MM.1S (cell line): ENCODE data around the gene ZC3H7B.

Experiments used
- DNase-seq: peaks from one replicate; pipeline ENCODE4 v3.0.0-alpha.2; 2015
- H2AFZ ChIP-seq: fragments of 300-600 bp; sonication (generic); 2 replicates; pipeline ENCODE4 v1.6.0; 2016; ENCODE audit warnings: antibody characterized with exemption, low read length
- H3F3A ChIP-seq: fragments of 300-600 bp; sonication (generic); 2 replicates; pipeline ENCODE4 v1.6.1; 2016; ENCODE audit warnings: mild to moderate bottlenecking, antibody characterized with exemption, low read length, moderate library complexity, mixed read lengths; ENCODE audit not compliant: insufficient read depth
- H3K27ac ChIP-seq: fragments of 300-600 bp; sonication (generic); 2 replicates; pipeline ENCODE4 v1.5.1; 2016; ENCODE audit warnings: mild to moderate bottlenecking, low read length
- H3K27me3 ChIP-seq: fragments of 300-600 bp; sonication (generic); replicated peaks from 2 replicates; pipeline ENCODE4 v1.6.0; 2016; ENCODE audit warnings: low read length; ENCODE audit not compliant: insufficient read depth
- H3K36me3 ChIP-seq: fragments of 300-600 bp; sonication (generic); replicated peaks from 2 replicates; pipeline ENCODE4 v1.6.1; 2016; ENCODE audit warnings: mild to moderate bottlenecking, low read length, mixed read lengths; ENCODE audit not compliant: insufficient read depth
- H3K4me1 ChIP-seq: fragments of 300-600 bp; sonication (generic); 2 replicates; pipeline ENCODE4 v1.6.1; 2016; ENCODE audit warnings: low read length, mixed read lengths
- H3K4me2 ChIP-seq: fragments of 300-600 bp; sonication (generic); 2 replicates; pipeline ENCODE4 v1.6.0; 2016; ENCODE audit warnings: low read depth, low read length
- H3K4me3 ChIP-seq: fragments of 300-600 bp; sonication (generic); 2 replicates; pipeline ENCODE4 v1.5.1; 2016; ENCODE audit warnings: low read length, mixed read lengths
- H3K79me2 ChIP-seq: fragments of 300-600 bp; sonication (generic); 2 replicates; pipeline ENCODE4 v1.6.1; 2016; ENCODE audit warnings: mixed run types, low read length, mixed read lengths
- H3K9ac ChIP-seq: fragments of 300-600 bp; sonication (generic); 2 replicates; pipeline ENCODE4 v1.6.1; 2016; ENCODE audit warnings: low read length, mixed read lengths
- H3K9me2 ChIP-seq: fragments of 300-600 bp; sonication (generic); replicated peaks from 2 replicates; pipeline ENCODE4 v1.6.1; 2016; ENCODE audit warnings: mild to moderate bottlenecking, low read length, mixed read lengths; ENCODE audit not compliant: insufficient read depth
- H3K9me3 ChIP-seq: fragments of 300-600 bp; sonication (generic); replicated peaks from 2 replicates; pipeline ENCODE4 v1.6.1; 2016; ENCODE audit warnings: mild to moderate bottlenecking, low read length, mixed read lengths; ENCODE audit not compliant: insufficient read depth
- H4K20me1 ChIP-seq: fragments of 300-600 bp; sonication (generic); 2 replicates; pipeline ENCODE4 v1.6.1; 2016; ENCODE audit warnings: mild to moderate bottlenecking, low read length, moderate library complexity, mixed read lengths; ENCODE audit not compliant: insufficient read depth
- CTCF ChIP-seq: fragments of 300-600 bp; sonication (generic); IDR thresholded peaks from 2 replicates; pipeline ENCODE4 v1.5.1; 2016; ENCODE audit warnings: antibody characterized with exemption, low read length, mixed read lengths
- EZH2 ChIP-seq: fragments of 300-600 bp; sonication (generic); optimal IDR thresholded peaks from 2 replicates; pipeline ENCODE3; 2017; ENCODE audit warnings: low read depth, mild to moderate bottlenecking, antibody characterized with exemption, low read length, mixed read lengths
- EZH2phosphoT487 ChIP-seq: fragments of 300-600 bp; sonication (generic); IDR thresholded peaks from 2 replicates; pipeline ENCODE4 v1.6.1; 2018; ENCODE audit warnings: antibody characterized with exemption, low read length

Gene ZC3H7B

GRCh38 chr22:41381329-41382097 is 80.2 kb downstream of the ZC3H7B start, which contains the start of gene TEF:
Gene TEF, plus strand, starts transcription at chr22:41381942. Its CDS starts 103 bp downstream, at chr22:41382045.
- peak within 1 kb of the TSS; percentile 71 for H2AFZ ChIP-seq
- no peaks in the 10 kb centered on the region for H3K9me2 ChIP-seq
- peak within 1 kb of the TSS; percentile 76 for H3K4me2 ChIP-seq
- H3K9ac ChIP-seq = peak within 1 kb of the TSS; percentile 89
- H3K4me1 ChIP-seq = 0 out of 2 replicates have a peak, but pooled peaks cover 5% of the 10 kb centered on the region
- H3K27ac ChIP-seq = peak within 1 kb of the TSS; percentile 76; the same call in 1 of the 2 replicates
- no peaks in the 10 kb centered on the region for H4K20me1 ChIP-seq
- peak; percentile 99 for DNase-seq
- H3K27me3 ChIP-seq = peaks cover 7% of the 10 kb centered on the region; the same call in 1 of the 2 replicates
- no peaks in the 10 kb centered on the region for H3K36me3 ChIP-seq
- TF ChIP-seq EZH2phosphoT487 (no peak), EZH2 (no peak), CTCF (no peak)
- H3K9me3 ChIP-seq = no peaks in the 10 kb centered on the region
- no peaks in the 10 kb centered on the region for H3F3A ChIP-seq
- H3K79me2 ChIP-seq = no peaks in the 10 kb centered on the region
- H3K4me3 ChIP-seq = peak within 1 kb of the TSS; percentile 86

DNA sequence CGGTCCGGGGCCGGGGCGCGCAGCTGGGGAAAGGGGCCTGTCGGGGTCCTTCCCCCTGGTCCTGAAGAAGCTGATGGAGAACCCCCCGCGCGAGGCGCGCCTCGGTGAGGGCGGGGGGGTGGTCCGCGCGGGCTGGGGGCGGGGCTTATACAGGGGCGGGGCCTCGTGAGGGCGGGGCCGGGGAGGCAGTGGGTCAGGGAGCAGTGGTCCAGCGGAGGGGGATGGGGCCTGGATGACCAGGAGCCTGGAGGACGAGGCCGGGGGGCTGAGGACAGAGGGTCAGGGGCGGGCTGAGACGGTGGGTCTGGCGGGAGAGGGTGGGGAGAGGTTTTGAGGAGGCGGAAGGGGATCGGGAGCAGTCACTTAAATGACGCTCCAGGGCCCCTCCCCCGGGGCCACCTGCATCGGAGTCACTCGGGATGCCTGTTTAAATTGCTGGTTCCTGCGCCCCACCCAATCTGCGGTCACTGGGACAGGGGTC is 80.8 kb downstream of the ZC3H7B start:
- Histone ChIP-seq H2AFZ (peak overlapping the region; percentile 71), H3K27ac (peak overlapping the region; percentile 76; the same call in 1 of the 2 replicates), H3K79me2 (no peaks in the 10 kb centered on the region), H3K4me2 (peak overlapping the region; percentile 62), H3K4me3 (peak overlapping the region; percentile 86), H3K36me3 (no peaks in the 10 kb centered on the region), H3K9me3 (no peaks in the 10 kb centered on the region), H3K4me1 (0 out of 2 replicates have a peak, but pooled peaks cover 5% of the 10 kb centered on the region), H3F3A (no peaks in the 10 kb centered on the region), H3K9ac (peak overlapping the region; percentile 89), H3K27me3 (peaks cover 7% of the 10 kb centered on the region; the same call in 1 of the 2 replicates), H3K9me2 (no peaks in the 10 kb centered on the region), H4K20me1 (no peaks in the 10 kb centered on the region)
- TF ChIP-seq CTCF = no peak
- no peak for TF ChIP-seq EZH2
- TF ChIP-seq EZH2phosphoT487 = no peak
- DNase-seq = peak; percentile 32

DNA sequence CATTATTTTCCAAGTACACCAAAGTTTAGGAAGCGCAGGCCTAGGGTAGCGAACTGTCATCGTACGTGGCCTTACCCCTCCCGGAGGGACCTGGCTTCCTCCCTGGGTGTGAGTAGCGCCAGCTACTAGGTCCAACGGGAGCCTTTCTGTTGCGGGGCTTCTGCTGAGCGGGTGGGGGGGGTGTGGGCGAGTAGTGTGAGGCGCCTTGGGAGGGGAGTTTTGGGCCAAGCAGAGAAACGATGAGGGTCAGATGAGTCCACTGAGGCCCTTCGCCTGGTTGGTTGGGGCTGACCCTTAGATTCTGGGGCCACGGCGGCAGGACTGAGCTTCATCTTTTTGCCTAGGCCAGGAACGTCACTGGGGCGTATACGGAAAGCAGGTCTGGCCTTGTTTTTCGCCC is 81.3 kb downstream of the ZC3H7B start:
- no peak overlapping the region for H3K27ac ChIP-seq
- H3K36me3 ChIP-seq = no peaks in the 10 kb centered on the region
- H3K79me2 ChIP-seq = no peaks in the 10 kb centered on the region
- peak overlapping the region; percentile 62 for H3K4me2 ChIP-seq
- H3K4me1 ChIP-seq = 0 out of 2 replicates have a peak, but pooled peaks cover 5% of the 10 kb centered on the region
- peak overlapping the region; percentile 89; the same call in 1 of the 2 replicates for H3K9ac ChIP-seq
- no peaks in the 10 kb centered on the region for H4K20me1 ChIP-seq
- H3K27me3 ChIP-seq = peaks cover 4% of the 10 kb centered on the region; the same call in 1 of the 2 replicates
- no peak for DNase-seq
- H2AFZ ChIP-seq = peak overlapping the region; percentile 71
- no peaks in the 10 kb centered on the region for H3K9me2 ChIP-seq
- TF ChIP-seq EZH2phosphoT487 (no peak), EZH2 (no peak), CTCF (no peak)
- H3K9me3 ChIP-seq = no peaks in the 10 kb centered on the region
- no peaks in the 10 kb centered on the region for H3F3A ChIP-seq
- peak overlapping the region; percentile 86 for H3K4me3 ChIP-seq
